ENCODE measurements around the gene MTHFS. TPM values are rescaled to one million over a fixed set of nuclear protein-coding genes. Genes with fewer than 3 reads are reported as not detected.

MTHFS gene
- total and polyA plus RNA-seq, 7 donors, result 7.8 to 30.5 (median 16.2) TPM

GRCh38 chr15:79812541-79812940, 84.3 kb downstream of the MTHFS start:
- Histone ChIP-seq H3K4me1 (peaks cover 9% of the 10 kb centered on the region), H3K36me3 (ENCODE audit: insufficient read depth in 1 of 2, low read depth in 1 of 2) (no peaks in the 10 kb centered on the region), H3K27ac (no peak overlapping the region), H3K27me3 (ENCODE audit: insufficient read depth in 3 of 3, low read length in 2 of 3) (no peaks in the 10 kb centered on the region), H3K9me3 (no peaks in the 10 kb centered on the region), H3K4me3 (no peak overlapping the region)
- TF ChIP-seq CTCF (IDR thresholded peaks at IDR 0.05), result no peak
- 33 to 59% (median 39%) methylated on average over 3 of the region's 3 CpGs for WGBS, 3 donors
- DNase-seq (no peak), ATAC-seq (no peak)
- intact Hi-C loops (cut with DNase I), result no loop called here

- no peaks in the 10 kb centered on the region for H3K9me3 ChIP-seq
- H3K27ac ChIP-seq, result no peak overlapping the region
- H3K4me3 ChIP-seq, result no peak overlapping the region
- TF ChIP-seq CTCF (IDR thresholded peaks at IDR 0.05), result no peak
- no peaks in the 10 kb centered on the region for H3K27me3 ChIP-seq (ENCODE audit: insufficient read depth in 3 of 3, low read length in 2 of 3)
- H3K36me3 ChIP-seq (ENCODE audit: insufficient read depth in 1 of 2, low read depth in 1 of 2), result no peaks in the 10 kb centered on the region
- 21 to 38% (median 27%) methylated on average over 15 of the region's 15 CpGs for WGBS, 3 donors
- ATAC-seq (peak; percentile 80 to 92 (median 85)), DNase-seq (peak; percentile 54 to 86)
- intact Hi-C loops (cut with DNase I), result no loop called here
- H3K4me1 ChIP-seq, result peaks cover 9% of the 10 kb centered on the region
Observed at GRCh38 chr15:79811406-79812405, 85.1 kb downstream of the MTHFS start.

- Histone ChIP-seq H3K4me1 (no peaks in the 10 kb centered on the region), H3K27me3 (ENCODE audit: insufficient read depth in 3 of 3, low read length in 2 of 3) (peaks cover 0 to 2% (median 0%) of the 10 kb centered on the region in 3 donors), H3K4me3 (no peak overlapping the region), H3K36me3 (ENCODE audit: insufficient read depth in 1 of 2, low read depth in 1 of 2) (no peaks in the 10 kb centered on the region), H3K27ac (no peak overlapping the region), H3K9me3 (no peaks in the 10 kb centered on the region)
- intact Hi-C loops (cut with DNase I), result no loop called here
- TF ChIP-seq CTCF (IDR thresholded peaks at IDR 0.05), result no peak
- ATAC-seq, result no peak
- WGBS, 3 donors, result 92 to 100% (median 94%) methylated on average over 2 of the region's 2 CpGs
- DNase-seq, result no peak
Observed at GRCh38 chr15:79804838-79805237, 92.0 kb downstream of the MTHFS start.

- intact Hi-C loops (cut with DNase I), result no loop called here
- Histone ChIP-seq H3K4me3 (no peak overlapping the region), H3K27ac (no peak overlapping the region), H3K36me3 (ENCODE audit: insufficient read depth in 1 of 2, low read depth in 1 of 2) (no peaks in the 10 kb centered on the region), H3K9me3 (no peaks in the 10 kb centered on the region), H3K27me3 (ENCODE audit: insufficient read depth in 3 of 3, low read length in 2 of 3) (no peaks in the 10 kb centered on the region), H3K4me1 (no peaks in the 10 kb centered on the region)
- 78 to 81% (median 79%) methylated on average over 2 of the region's 2 CpGs for WGBS, 3 donors
- ATAC-seq (no peak), DNase-seq (no peak)
- no peak for TF ChIP-seq CTCF (IDR thresholded peaks at IDR 0.05)
Observed at GRCh38 chr15:79798311-79798710, 98.5 kb downstream of the MTHFS start.

Other genes with a start within 250 kb of the MTHFS start
- 1 to 10 TPM in 3 of 4 donors, not detected in 1; 1.0 to 1.2 (median 1.1) TPM for gene BCL2A1, start 74.2 kb upstream of the MTHFS start, total RNA-seq
- 1 to 10 TPM in 1 of 3 donors, under 1 TPM in 2; 0.18 to 1.2 (median 0.25) TPM for gene BCL2A1, start 74.2 kb upstream of the MTHFS start, polyA plus RNA-seq
- 100 to 1,000 TPM in 1 of 4 donors, 10 to 100 TPM in 3; 66.3 to 102 (median 86.8) TPM for gene ZFAND6, start 162.7 kb upstream of the MTHFS start, total RNA-seq
- 100 to 1,000 TPM in 1 of 3 donors, 10 to 100 TPM in 2; 67.6 to 125 (median 78.8) TPM for gene ZFAND6, start 162.7 kb upstream of the MTHFS start, polyA plus RNA-seq

Measured in psoas muscle (tissue), 8 donors.